Ovary (tissue), 9 donors: Measurements from ENCODE around the gene TNFRSF25. TPM values are rescaled to one million over a fixed set of nuclear protein-coding genes. Genes with fewer than 3 reads are reported as not detected.

Experiments used
- DNase-seq, 5 donors: peaks; one replicate each; pipeline ENCODE4 v3.0.0-alpha.2; 2019 to 2020
- H3K27ac ChIP-seq, 2 donors: fragments of 200-600 bp; one replicate each; pipeline versions ENCODE4 v1.5.1 to v1.8.0; 2019 to 2022
- H3K27me3 ChIP-seq: fragments of 200-600 bp; one replicate; pipeline ENCODE4 v1.8.0; 2022
- H3K36me3 ChIP-seq: fragments of 200-600 bp; sonication (generic); one replicate; pipeline ENCODE4 v1.5.1; 2019
- H3K4me1 ChIP-seq: one replicate; pipeline ENCODE4 v1.8.1; 2013; ENCODE audit warnings: mild to moderate bottlenecking, moderate library complexity; ENCODE audit not compliant: insufficient read depth
- H3K4me3 ChIP-seq: fragments of 200-600 bp; sonication (generic); one replicate; pipeline ENCODE4 v1.5.1; 2017
- H3K9me3 ChIP-seq, 2 donors: fragments of 200-600 bp in 1 of 2; sonication (generic) in 1 of 2; one replicate each; pipeline versions ENCODE4 v1.5.1 to v1.8.1; 2013 to 2019; ENCODE audit warnings: mild to moderate bottlenecking in 1 of 2, moderate library complexity in 1 of 2
- EP300 ChIP-seq: sonication (generic); formaldehyde crosslinking; IDR thresholded peaks from one replicate; pipeline ENCODE4 v1.6.1; 2017; ENCODE audit warnings: antibody characterized with exemption
- POLR2A ChIP-seq: fragments of 450-650 bp; IDR thresholded peaks from one replicate; pipeline ENCODE4 v1.6.1; 2017; ENCODE audit warnings: antibody characterized with exemption, mild to moderate bottlenecking, moderate library complexity
- WGBS, 3 donors: extraction: QIAGEN DNeasy Blood & Tissue Kit in 1 of 3; methylation state at CpG; one replicate each; pipeline versions ENCODE4 v1.1.5 to v1.1.7; 2013 to 2017; 5-methylcytosine and 5-hydroxymethylcytosine counted together
- intact Hi-C, 4 donors: fragments of 100-400 bp; cut with DNase I; formaldehyde crosslinking; loops; one replicate each; pipeline versions ENCODE4 v1.11.0 to v1.15.1; 2022 to 2023
- polyA plus RNA-seq, 2 donors: library from polyadenylated mRNA; stranded (reverse); fragments of 200-250 nt in 1 of 2; fragments of 350-450 nt in 1 of 2; fragmentation: Illumina TruSeq in 1 of 2; extraction: RNeasy Lipid Tissue Mini Kit (QIAGEN cat#74804) in 1 of 2; gene quantifications; one replicate each; pipeline ENCODE4 v1.2.3, GENCODE V29; 2013 to 2014
- total RNA-seq, 7 donors: library from RNA; depleted of rRNA in 2 of 7; stranded (reverse); fragments of >200 nt in 2 of 7; fragmentation: NEBNext Ultra II Directional in 3 of 7; extraction: Animal tissue kit (Norgen Biotek cat#: 25700) in 3 of 7; gene quantifications; one replicate each; pipeline versions ENCODE4 v1.1.0 to v1.2.4, GENCODE V29; 2016 to 2023
- TF ChIP-seq, protein P1 (sequence below), 3 donors: fragments of 450-650 bp in 2 of 3; fragments of 200-600 bp in 1 of 3; IDR thresholded peaks; one replicate each; pipeline versions ENCODE4 v1.5.1 to v1.8.0; 2016 to 2022; ENCODE audit warnings: antibody characterized with exemption in 3 of 3, mild to moderate bottlenecking in 1 of 3
- donor health status: DM: no; HTN: no; CAD: no; lungs with moderate emphysema.
- donor health status: DM: no; HTN: no; CAD: no.
- donor health status: Bipolar disorder and iron deficiency.
- donor health status: DM: yes; HTN: yes; CAD: no.
- donor health status: DM: no; HTN: no; CAD: no.
- donor health status: DM: yes; HTN: yes; CAD: no.

The TNFRSF25 gene
- total and polyA plus RNA-seq, 9 donors, result 1.7 to 13.1 (median 7.7) TPM

DNA sequence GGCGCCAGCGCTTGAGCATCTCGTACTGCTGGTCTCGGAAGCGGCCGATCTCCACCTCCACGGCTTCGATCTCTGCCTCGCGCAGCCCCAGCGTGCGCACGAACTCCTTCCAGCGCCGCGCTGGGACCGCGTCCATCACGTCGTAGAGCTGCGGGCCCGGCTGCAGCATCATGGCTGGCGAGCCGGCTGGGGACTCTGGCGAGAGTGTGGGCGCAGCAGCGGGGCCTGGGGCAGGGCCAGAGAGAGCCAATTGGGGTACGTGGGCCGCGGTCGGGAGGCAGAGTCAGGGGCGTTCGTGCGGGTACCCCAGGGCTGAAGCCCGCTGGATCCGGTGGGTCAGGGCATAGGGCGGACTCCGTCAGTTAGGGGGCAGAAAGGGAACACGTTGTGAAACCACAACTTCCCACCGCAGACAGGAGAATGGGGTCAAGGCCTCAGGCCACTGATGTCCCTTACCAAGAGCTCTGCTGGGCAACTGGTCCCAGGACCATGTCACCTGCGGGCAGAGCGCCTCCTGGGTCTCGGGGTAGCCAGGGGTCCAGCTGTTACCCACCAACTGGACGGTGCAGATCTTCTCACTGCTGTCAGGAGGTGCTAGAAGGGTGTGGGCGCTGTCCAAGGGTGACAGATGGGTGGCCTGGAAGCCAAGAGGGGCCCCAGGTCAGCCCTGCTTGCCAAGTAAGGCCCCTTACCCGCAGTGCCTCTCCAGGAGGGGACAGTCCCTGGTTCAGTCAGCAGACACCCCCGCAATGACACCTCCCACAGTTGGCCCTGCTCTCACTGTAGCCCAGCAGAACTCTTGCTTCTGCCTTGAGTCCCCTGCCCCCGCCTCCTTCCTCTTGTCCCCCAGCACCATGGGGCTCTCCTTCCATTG is 4.2 kb downstream of the TNFRSF25 start:
- Histone ChIP-seq H3K27ac (no peak overlapping the region), H3K36me3 (no peaks in the 10 kb centered on the region), H3K4me3 (no peak overlapping the region), H3K27me3 (no peaks in the 10 kb centered on the region), H3K4me1 (peaks cover 3% of the 10 kb centered on the region), H3K9me3 (no peaks in the 10 kb centered on the region)
- TF ChIP-seq EP300, result no peak
- TF ChIP-seq POLR2A, result no peak
- TF ChIP-seq, protein P1, sequence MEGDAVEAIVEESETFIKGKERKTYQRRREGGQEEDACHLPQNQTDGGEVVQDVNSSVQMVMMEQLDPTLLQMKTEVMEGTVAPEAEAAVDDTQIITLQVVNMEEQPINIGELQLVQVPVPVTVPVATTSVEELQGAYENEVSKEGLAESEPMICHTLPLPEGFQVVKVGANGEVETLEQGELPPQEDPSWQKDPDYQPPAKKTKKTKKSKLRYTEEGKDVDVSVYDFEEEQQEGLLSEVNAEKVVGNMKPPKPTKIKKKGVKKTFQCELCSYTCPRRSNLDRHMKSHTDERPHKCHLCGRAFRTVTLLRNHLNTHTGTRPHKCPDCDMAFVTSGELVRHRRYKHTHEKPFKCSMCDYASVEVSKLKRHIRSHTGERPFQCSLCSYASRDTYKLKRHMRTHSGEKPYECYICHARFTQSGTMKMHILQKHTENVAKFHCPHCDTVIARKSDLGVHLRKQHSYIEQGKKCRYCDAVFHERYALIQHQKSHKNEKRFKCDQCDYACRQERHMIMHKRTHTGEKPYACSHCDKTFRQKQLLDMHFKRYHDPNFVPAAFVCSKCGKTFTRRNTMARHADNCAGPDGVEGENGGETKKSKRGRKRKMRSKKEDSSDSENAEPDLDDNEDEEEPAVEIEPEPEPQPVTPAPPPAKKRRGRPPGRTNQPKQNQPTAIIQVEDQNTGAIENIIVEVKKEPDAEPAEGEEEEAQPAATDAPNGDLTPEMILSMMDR (IDR thresholded peaks at IDR 0.05), result no peak
- 82 to 91% (median 89%) methylated on average over 48 of the region's 48 CpGs for WGBS, 3 donors
- no peak for DNase-seq
- intact Hi-C loops, result no loop called here

DNA sequence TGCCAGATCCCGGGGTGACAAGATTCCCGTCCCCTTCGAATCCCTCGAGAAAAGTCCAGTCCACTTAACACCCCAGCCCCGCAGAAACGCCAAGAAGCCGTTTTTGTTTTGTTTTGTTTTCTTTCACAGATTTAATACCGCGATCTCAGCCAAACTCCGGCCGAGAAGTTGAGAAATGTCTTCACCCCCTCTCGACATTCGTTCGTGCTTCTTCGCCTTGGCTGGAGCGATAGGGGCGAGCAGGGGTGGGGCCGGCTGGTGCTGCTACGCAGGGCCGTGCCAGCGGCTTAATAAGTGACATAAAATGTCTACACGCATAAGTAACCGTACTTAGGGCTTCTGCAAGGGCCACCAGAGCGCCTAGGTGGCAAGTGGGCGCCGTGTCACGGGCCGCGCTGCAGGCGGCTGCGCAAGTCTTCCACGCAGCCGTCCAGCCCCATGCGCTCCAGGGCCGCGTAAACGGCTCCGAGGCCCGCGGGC is 4.9 kb downstream of the TNFRSF25 start:
- Histone ChIP-seq H3K36me3 (no peaks in the 10 kb centered on the region), H3K4me3 (no peak overlapping the region), H3K4me1 (peaks cover 3% of the 10 kb centered on the region), H3K27ac (no peak overlapping the region), H3K9me3 (no peaks in the 10 kb centered on the region), H3K27me3 (no peaks in the 10 kb centered on the region)
- no peak for DNase-seq
- intact Hi-C loops, result no loop called here
- TF ChIP-seq, protein P1 (IDR thresholded peaks at IDR 0.05), result no peak
- TF ChIP-seq EP300 (no peak), POLR2A (no peak)
- WGBS, 3 donors, result 38 to 70% (median 63%) methylated on average over 40 of the region's 40 CpGs

DNA sequence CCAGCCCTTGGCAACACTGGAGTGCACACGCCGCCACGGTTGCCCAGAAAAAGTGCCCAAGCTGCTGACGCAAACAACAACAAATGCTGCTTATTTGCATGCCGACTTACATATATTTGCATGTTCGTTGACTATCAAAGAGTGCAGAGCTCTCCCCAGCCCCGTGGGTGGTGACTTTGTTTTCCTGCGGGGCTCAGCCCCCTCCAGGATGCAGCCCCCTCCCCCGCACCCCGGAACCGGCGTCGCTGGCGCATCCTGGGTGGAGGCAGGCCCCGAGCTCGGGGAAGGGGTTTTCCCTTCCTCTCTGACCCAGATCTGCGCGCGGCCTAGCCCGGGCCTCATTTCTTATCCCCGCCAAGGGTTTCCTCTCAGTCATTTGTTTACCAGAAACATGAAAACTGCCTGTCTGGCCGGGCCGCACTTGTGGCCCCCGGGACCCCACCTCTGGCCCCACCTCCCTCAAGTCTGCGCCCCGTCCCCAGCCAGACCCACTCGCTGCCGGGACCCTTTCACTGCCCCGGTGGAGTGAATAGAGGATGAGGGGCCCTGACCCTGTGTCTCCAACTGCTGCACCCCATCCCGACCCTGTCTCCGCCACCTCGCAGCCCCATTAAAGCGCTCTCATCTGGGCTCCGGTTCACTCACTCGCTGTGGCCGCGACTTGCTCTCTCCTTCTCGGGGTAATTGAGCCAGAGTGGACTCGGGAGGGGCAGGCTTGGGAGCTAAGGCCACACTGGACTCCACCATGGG is 5.5 kb downstream of the TNFRSF25 start:
- 15 to 30% (median 23%) methylated on average over 39 of the region's 39 CpGs for WGBS, 3 donors
- Histone ChIP-seq H3K36me3 (no peaks in the 10 kb centered on the region), H3K27ac (no peak overlapping the region), H3K9me3 (no peaks in the 10 kb centered on the region), H3K27me3 (no peaks in the 10 kb centered on the region), H3K4me3 (no peak overlapping the region), H3K4me1 (peaks cover 3% of the 10 kb centered on the region)
- DNase-seq, result no peak
- TF ChIP-seq EP300 (no peak), POLR2A (no peak)
- TF ChIP-seq, protein P1 (IDR thresholded peaks at IDR 0.05), result no peak
- intact Hi-C loops, result no loop called here

DNA sequence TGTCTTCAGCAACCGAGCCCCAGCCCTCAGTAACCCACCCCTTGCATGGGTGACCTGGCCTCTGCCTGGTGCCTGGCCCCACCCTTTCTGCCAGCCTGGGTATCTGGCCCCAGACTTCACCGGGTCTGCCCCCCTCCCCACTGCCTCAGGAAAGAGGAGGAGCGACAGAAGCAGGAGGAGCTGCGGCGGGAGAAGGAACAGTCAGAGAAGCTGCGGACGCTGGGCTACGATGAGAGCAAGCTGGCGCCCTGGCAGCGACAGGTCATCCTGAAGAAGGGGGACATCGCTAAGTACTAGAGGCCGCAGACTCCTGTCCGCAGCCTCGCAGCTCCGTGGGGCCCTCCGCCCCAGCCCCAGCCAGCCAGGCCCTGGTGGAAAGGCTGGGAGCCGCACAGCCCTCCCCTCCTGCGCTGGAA is 6.1 kb downstream of the TNFRSF25 start:
- DNase-seq, result no peak
- WGBS, 3 donors, result 16 to 18% (median 16%) methylated on average over 18 of the region's 18 CpGs
- no peak overlapping the region for H3K4me3 ChIP-seq
- H3K4me1 ChIP-seq, result peaks cover 3% of the 10 kb centered on the region
- no peak overlapping the region for H3K27ac ChIP-seq
- no peaks in the 10 kb centered on the region for H3K9me3 ChIP-seq
- H3K27me3 ChIP-seq, result no peaks in the 10 kb centered on the region
- intact Hi-C loops, result no loop called here
- H3K36me3 ChIP-seq, result no peaks in the 10 kb centered on the region
- TF ChIP-seq, protein P1 (IDR thresholded peaks at IDR 0.05), result no peak
- no peak for TF ChIP-seq POLR2A
- TF ChIP-seq EP300, result no peak
